Measurements from ENCODE around the gene SAG. TPM values are rescaled to one million over a fixed set of nuclear protein-coding genes. Genes with fewer than 3 reads are reported as not detected.
"Not testable (repeated sequence)": the region's sequence is repeated elsewhere in the genome, so short reads cannot be mapped to it uniquely, and the experiment has no call there.

The SAG gene
- total RNA-seq, 6 donors from 2014 or later: 0.17 TPM; not detected in 5

- H3K36me3 ChIP-seq: peaks cover 0 to 13% (median 2%) of the 10 kb centered on the region in 4 donors
- no peak overlapping the region for H3K4me3 ChIP-seq
- H3K4me1 ChIP-seq: peaks cover 0 to 31% (median 12%) of the 10 kb centered on the region in 4 donors
- no peak overlapping the region for H3K27ac ChIP-seq
- H3K27me3 ChIP-seq: no peaks in the 10 kb centered on the region
- TF ChIP-seq, protein P1, sequence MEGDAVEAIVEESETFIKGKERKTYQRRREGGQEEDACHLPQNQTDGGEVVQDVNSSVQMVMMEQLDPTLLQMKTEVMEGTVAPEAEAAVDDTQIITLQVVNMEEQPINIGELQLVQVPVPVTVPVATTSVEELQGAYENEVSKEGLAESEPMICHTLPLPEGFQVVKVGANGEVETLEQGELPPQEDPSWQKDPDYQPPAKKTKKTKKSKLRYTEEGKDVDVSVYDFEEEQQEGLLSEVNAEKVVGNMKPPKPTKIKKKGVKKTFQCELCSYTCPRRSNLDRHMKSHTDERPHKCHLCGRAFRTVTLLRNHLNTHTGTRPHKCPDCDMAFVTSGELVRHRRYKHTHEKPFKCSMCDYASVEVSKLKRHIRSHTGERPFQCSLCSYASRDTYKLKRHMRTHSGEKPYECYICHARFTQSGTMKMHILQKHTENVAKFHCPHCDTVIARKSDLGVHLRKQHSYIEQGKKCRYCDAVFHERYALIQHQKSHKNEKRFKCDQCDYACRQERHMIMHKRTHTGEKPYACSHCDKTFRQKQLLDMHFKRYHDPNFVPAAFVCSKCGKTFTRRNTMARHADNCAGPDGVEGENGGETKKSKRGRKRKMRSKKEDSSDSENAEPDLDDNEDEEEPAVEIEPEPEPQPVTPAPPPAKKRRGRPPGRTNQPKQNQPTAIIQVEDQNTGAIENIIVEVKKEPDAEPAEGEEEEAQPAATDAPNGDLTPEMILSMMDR (IDR thresholded peaks at IDR 0.05): no peak
- TF ChIP-seq EP300 (IDR thresholded peaks at IDR 0.05): no peak
- no peaks in the 10 kb centered on the region for H3K9me3 ChIP-seq
- ATAC-seq (ENCODE audit: low FRiP score in 2 of 2): no peak
- 75 to 76% methylated on average over 2 of the region's 2 CpGs for WGBS, 2 donors
- no peak for DNase-seq
Observed at GRCh38 chr2:233371641-233372040, 64.0 kb downstream of the SAG start.

DNA sequence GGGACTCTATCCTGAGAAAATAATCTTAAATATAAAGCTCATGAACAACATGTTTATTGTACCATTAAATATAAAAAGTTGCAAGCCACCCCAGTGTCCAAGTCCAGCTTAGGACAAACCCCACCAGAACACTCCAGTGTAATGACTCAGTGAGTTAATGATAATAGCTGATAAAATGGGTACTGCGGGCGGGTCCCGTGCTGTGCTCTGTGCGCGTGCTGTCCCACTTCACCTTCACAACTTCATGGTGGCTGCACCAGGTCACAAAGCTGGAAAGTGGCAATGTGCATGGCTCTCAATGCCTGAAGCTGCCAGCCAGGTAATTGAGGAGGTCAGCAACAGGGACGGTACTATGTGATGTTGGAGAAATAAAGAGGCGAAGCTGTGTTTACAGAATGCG, 65.2 kb downstream of the SAG start:
- Histone ChIP-seq H3K4me1 (peaks cover 0 to 33% (median 12%) of the 10 kb centered on the region in 4 donors), H3K9me3 (no peaks in the 10 kb centered on the region), H3K36me3 (peaks cover 0 to 19% (median 2%) of the 10 kb centered on the region in 4 donors), H3K27me3 (no peaks in the 10 kb centered on the region), H3K27ac (no peak overlapping the region), H3K4me3 (no peak overlapping the region)
- DNase-seq (no peak), ATAC-seq (ENCODE audit: low FRiP score in 2 of 2) (no peak)
- 87% methylated on average over 6 to 8 of the region's 8 CpGs for WGBS, 2 donors
- TF ChIP-seq EP300 (IDR thresholded peaks at IDR 0.05): no peak

- Histone ChIP-seq H3K36me3 (peaks cover 0 to 19% (median 2%) of the 10 kb centered on the region in 4 donors), H3K4me1 (peaks cover 0 to 32% (median 12%) of the 10 kb centered on the region in 4 donors), H3K27me3 (no peaks in the 10 kb centered on the region), H3K9me3 (no peaks in the 10 kb centered on the region), H3K4me3 (no peak overlapping the region), H3K27ac (no peak overlapping the region)
- WGBS, 2 donors: 72 to 84% methylated on average over 5 of the region's 5 CpGs
- TF ChIP-seq, protein P1 (IDR thresholded peaks at IDR 0.05): no peak
- no peak for TF ChIP-seq EP300 (IDR thresholded peaks at IDR 0.05)
- no peak for TF ChIP-seq POLR2AphosphoS5 (IDR thresholded peaks at IDR 0.05)
- TF ChIP-seq POLR2A (IDR thresholded peaks at IDR 0.05): no peak
- DNase-seq (no peak), ATAC-seq (ENCODE audit: low FRiP score in 2 of 2) (no peak)
Observed at GRCh38 chr2:233373316-233373715, 65.7 kb downstream of the SAG start.

DNA sequence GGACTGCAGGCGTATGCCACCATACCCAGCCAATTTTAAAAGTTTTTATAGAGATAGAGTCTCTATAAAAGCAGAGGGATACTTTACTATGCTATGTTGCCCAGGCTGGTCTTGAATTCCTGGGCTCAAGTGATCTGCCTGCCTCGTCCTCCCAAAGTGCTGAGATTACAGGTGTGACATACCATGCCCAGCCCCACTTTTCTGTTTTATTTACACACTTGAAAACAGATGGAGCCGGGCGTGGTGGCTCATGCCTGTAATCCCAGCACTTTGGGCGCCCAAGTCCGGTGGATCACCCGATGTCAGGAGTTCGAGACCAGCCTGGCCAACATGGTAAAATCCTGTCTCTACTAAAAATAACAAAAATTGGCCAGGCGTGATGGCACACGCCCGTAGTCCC, 67.2 kb downstream of the SAG start:
- not testable (repeated sequence) for ATAC-seq (ENCODE audit: low FRiP score in 2 of 2); H3K27me3 ChIP-seq; DNase-seq; H3K9me3 ChIP-seq; H3K4me3 ChIP-seq
- Histone ChIP-seq H3K27ac (peak overlapping the region in 2 of 4 donors; percentile 20 to 66), H3K36me3 (peaks cover 0 to 19% (median 2%) of the 10 kb centered on the region in 4 donors), H3K4me1 (peaks cover 0 to 24% (median 9%) of the 10 kb centered on the region in 4 donors)
- 66 to 86% methylated on average over 11 of the region's 11 CpGs for WGBS, 2 donors

DNA sequence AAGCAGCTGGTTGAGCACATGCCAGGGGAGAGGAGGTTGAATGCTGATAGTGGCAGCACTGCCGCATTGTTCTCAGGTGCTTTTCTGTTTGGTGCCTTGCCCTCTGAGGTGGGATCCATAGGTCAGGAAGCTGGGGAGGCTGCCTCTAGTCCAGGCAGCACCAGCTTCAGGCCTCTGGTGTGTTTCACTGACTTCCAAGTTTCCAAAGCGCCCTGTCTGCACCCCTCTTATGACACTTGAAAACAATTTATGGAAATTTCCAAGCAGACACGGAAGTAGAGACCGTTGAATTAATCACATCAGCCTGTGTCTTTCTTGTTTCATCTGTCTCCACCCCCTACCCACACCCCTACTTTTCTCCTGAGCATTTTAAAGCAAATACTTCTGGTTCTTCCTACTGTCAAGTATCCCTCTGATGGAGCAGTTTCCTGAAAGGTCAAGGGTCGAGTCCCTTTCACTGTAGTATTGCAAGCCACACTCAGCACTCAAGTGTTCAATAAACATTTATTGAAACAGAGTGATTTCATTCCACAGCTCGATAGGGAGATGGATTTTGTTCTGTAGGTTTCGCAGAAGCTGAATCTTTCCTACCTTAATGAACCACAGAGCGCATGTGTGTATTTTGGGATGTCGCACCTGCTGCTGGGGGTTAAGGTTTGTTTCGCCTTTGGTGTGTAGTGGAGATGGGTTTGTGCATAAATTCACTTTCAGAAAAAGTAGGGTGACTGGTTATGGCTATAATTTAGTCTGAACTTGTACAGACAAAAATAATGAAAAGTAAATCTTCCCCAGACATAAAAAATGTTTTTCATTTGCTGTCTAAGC, 68.1 kb downstream of the SAG start:
- TF ChIP-seq, protein P1 (IDR thresholded peaks at IDR 0.05): no peak
- TF ChIP-seq EP300 (IDR thresholded peaks at IDR 0.05) (no peak), POLR2A (IDR thresholded peaks at IDR 0.05) (peak in 1 of 4 donors; percentile 39), POLR2AphosphoS5 (IDR thresholded peaks at IDR 0.05) (no peak)
- no peaks in the 10 kb centered on the region for H3K27me3 ChIP-seq
- peaks cover 0 to 19% (median 2%) of the 10 kb centered on the region in 4 donors for H3K36me3 ChIP-seq
- 46 to 57% methylated on average over 10 of the region's 10 CpGs for WGBS, 2 donors
- no peaks in the 10 kb centered on the region for H3K9me3 ChIP-seq
- DNase-seq (no peak), ATAC-seq (ENCODE audit: low FRiP score in 2 of 2) (peak; percentile 30 to 54)
- no peak overlapping the region for H3K4me3 ChIP-seq
- H3K27ac ChIP-seq: peak overlapping the region in 2 of 4 donors; percentile 20 to 66
- H3K4me1 ChIP-seq: peaks cover 0 to 22% (median 6%) of the 10 kb centered on the region in 4 donors

DNA sequence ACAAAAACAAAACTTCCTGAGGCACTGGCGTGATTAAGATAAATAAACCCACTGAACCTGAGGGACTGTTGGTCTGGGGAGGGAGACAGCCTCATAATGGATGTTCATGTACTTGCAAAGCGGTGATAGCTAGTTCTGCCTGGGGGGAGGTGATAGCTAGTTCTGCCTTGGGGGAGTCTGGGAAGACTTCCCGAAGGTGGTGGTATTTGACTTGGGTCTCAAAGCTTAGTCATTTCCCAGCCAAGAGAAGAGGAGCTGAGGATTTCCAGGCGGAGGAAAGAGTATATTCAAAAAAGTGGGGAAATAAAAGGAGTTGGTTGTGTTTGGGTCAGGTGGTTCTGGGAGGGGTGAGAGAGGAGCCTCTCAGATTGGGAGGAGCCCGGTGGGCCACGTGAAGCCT, 71.4 kb downstream of the SAG start:
- H3K27me3 ChIP-seq: no peaks in the 10 kb centered on the region
- H3K4me1 ChIP-seq: peaks cover 0 to 22% (median 9%) of the 10 kb centered on the region in 4 donors
- DNase-seq (no peak), ATAC-seq (ENCODE audit: low FRiP score in 2 of 2) (no peak)
- no peaks in the 10 kb centered on the region for H3K9me3 ChIP-seq
- no peak overlapping the region for H3K4me3 ChIP-seq
- no peak overlapping the region for H3K27ac ChIP-seq
- peaks cover 0 to 11% (median 0%) of the 10 kb centered on the region in 4 donors for H3K36me3 ChIP-seq
- 78 to 89% methylated on average over 6 of the region's 6 CpGs for WGBS, 2 donors
- no peak for TF ChIP-seq POLR2A (IDR thresholded peaks at IDR 0.05)
- TF ChIP-seq, protein P1 (IDR thresholded peaks at IDR 0.05): no peak
- TF ChIP-seq EP300 (IDR thresholded peaks at IDR 0.05): no peak

Data from upper lobe of left lung (tissue), 6 donors.